ENCODE measurements around the gene CACNB2.

CACNB2 gene

GRCh38 chr10:18246967-18247366 is 106.7 kb downstream of the CACNB2 start:
- Histone ChIP-seq H3K9ac (ENCODE audit: low read depth, low read length) (no peak overlapping the region), H3K36me3 (ENCODE audit: insufficient read depth, low read length) (no peaks in the 10 kb centered on the region), H3K9me3 (ENCODE audit: control insufficient read depth, insufficient read depth, low read length) (0 out of 2 replicates have a peak, but pooled peaks cover 3% of the 10 kb centered on the region), H3K4me1 (ENCODE audit: insufficient read depth, low read length) (no peaks in the 10 kb centered on the region)

- Histone ChIP-seq H3K36me3 (ENCODE audit: insufficient read depth, low read length) (no peaks in the 10 kb centered on the region), H3K9me3 (ENCODE audit: control insufficient read depth, insufficient read depth, low read length) (no peaks in the 10 kb centered on the region), H3K4me1 (ENCODE audit: insufficient read depth, low read length) (no peaks in the 10 kb centered on the region), H3K9ac (ENCODE audit: low read depth, low read length) (no peak overlapping the region)
Observed at GRCh38 chr10:18252086-18252485, 111.9 kb downstream of the CACNB2 start.

DNA sequence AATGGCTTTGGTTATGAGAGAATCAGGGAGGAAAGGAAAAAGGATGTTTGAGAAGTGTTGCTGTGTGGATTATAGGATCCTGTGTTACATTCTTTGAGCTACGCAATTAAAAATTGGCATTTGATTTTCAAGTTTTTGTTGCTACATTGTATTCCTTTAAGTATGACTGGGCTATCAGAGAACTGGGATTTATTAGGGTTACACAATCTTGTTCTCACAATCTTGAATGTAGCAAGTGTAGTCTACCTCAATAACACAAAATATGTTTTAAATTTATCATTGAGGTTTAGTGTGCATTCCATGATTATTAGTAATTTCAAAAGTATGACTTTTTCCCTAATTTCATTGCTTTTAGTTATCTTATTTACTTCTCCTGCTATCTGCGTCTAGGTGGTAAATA is 113.9 kb downstream of the CACNB2 start:
- no peaks in the 10 kb centered on the region for H3K4me1 ChIP-seq (ENCODE audit: insufficient read depth, low read length)
- no peaks in the 10 kb centered on the region for H3K36me3 ChIP-seq (ENCODE audit: insufficient read depth, low read length)
- H3K9me3 ChIP-seq (ENCODE audit: control insufficient read depth, insufficient read depth, low read length) = no peaks in the 10 kb centered on the region
- H3K9ac ChIP-seq (ENCODE audit: low read depth, low read length) = no peak overlapping the region

GRCh38 chr10:18254692-18255091 is 114.5 kb downstream of the CACNB2 start:
- H3K9me3 ChIP-seq (ENCODE audit: control insufficient read depth, insufficient read depth, low read length) = no peaks in the 10 kb centered on the region
- no peak overlapping the region for H3K9ac ChIP-seq (ENCODE audit: low read depth, low read length)
- no peaks in the 10 kb centered on the region for H3K4me1 ChIP-seq (ENCODE audit: insufficient read depth, low read length)
- H3K36me3 ChIP-seq (ENCODE audit: insufficient read depth, low read length) = no peaks in the 10 kb centered on the region

DNA sequence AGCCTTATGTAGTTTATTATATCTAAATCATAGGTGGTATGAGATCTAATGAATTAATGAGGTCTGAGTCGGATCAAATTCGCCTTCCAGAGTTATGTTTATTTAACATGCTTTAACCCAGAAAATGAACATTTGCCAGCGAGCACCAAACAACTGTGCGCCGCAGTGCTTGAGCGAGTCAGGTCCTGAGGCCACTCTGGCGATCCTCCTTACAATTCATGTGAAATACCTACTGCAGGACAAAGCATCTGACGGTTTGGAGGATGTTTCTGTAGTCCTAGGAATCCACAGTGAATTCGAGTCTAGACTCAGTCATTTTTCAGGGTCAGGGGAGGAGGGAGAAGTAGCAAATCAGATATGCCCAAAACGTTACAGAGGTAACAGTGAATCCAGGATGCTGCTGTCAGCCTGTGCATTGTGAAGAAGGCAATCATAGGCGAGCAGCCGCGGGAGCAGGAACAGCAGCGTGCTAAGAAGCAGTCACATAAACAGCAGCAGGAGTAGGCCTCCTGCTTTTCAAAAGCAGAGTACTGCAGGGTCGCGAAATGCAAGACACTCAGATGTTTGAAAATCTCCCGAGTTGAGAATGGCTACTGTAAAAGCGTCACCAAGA is 120.2 kb downstream of the CACNB2 start:
- Histone ChIP-seq H3K9me3 (ENCODE audit: control insufficient read depth, insufficient read depth, low read length) (no peaks in the 10 kb centered on the region), H3K9ac (ENCODE audit: low read depth, low read length) (no peak overlapping the region), H3K4me1 (ENCODE audit: insufficient read depth, low read length) (peaks cover 13% of the 10 kb centered on the region), H3K36me3 (ENCODE audit: insufficient read depth, low read length) (no peaks in the 10 kb centered on the region)

- Histone ChIP-seq H3K4me1 (ENCODE audit: insufficient read depth, low read length) (peaks cover 13% of the 10 kb centered on the region), H3K9ac (ENCODE audit: low read depth, low read length) (no peak overlapping the region), H3K36me3 (ENCODE audit: insufficient read depth, low read length) (no peaks in the 10 kb centered on the region), H3K9me3 (ENCODE audit: control insufficient read depth, insufficient read depth, low read length) (no peaks in the 10 kb centered on the region)
Observed at GRCh38 chr10:18261063-18261610, 120.9 kb downstream of the CACNB2 start.

- H3K9ac ChIP-seq (ENCODE audit: low read depth, low read length) = no peak overlapping the region
- H3K4me1 ChIP-seq (ENCODE audit: insufficient read depth, low read length) = peaks cover 13% of the 10 kb centered on the region
- no peaks in the 10 kb centered on the region for H3K9me3 ChIP-seq (ENCODE audit: control insufficient read depth, insufficient read depth, low read length)
- no peaks in the 10 kb centered on the region for H3K36me3 ChIP-seq (ENCODE audit: insufficient read depth, low read length)
Observed at GRCh38 chr10:18261768-18262231, 121.6 kb downstream of the CACNB2 start.

DNA sequence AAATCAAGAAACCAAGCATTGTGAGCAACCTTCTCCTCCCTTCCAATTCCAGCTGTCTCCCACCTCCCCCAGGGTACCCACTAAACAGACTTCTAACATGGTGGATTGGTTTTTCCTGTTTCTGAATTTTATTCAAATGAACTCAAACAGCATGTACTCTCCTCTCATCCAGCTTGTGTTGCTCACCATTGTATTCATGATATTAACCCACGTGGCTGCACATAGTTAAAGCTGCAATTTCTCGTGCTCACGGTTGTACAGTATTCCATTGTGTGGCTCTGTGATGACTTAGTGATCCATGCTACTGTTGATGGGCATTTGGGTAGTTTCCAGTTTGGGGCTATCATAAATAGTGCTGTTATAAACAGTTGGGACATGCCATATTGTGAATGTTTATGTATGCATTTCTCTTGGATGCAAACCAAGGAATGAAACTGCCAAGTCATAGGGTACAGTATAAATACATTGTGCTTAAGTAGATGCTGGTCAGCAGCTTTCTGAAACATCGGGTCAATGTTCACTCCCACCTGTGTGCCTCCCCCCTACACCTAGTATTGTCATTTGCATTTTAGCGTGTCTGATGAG is 124.3 kb downstream of the CACNB2 start:
- Histone ChIP-seq H3K36me3 (ENCODE audit: insufficient read depth, low read length) (no peaks in the 10 kb centered on the region), H3K9me3 (ENCODE audit: control insufficient read depth, insufficient read depth, low read length) (no peaks in the 10 kb centered on the region), H3K9ac (ENCODE audit: low read depth, low read length) (no peak overlapping the region), H3K4me1 (ENCODE audit: insufficient read depth, low read length) (peaks cover 13% of the 10 kb centered on the region)

DNA sequence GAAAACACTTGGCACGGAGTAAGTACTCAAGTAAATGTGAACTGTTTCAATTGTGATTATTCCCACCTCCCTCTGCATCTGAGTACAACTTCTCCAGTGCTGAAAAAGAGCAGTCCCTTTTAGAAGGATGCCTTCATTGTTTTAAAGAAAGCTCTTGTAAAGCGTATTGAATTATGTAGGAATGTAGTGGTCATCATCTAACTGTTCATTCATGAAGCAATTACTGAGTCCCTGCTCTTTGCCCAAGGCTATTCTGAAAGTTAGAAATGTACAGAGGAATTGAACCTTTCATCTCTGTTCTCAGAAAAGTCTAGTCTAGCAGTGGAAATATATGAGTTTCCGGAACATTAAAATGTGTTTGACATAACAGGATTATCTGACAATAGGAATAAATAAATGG is 127.8 kb downstream of the CACNB2 start:
- no peaks in the 10 kb centered on the region for H3K36me3 ChIP-seq (ENCODE audit: insufficient read depth, low read length)
- no peak overlapping the region for H3K9ac ChIP-seq (ENCODE audit: low read depth, low read length)
- H3K4me1 ChIP-seq (ENCODE audit: insufficient read depth, low read length) = no peaks in the 10 kb centered on the region
- H3K9me3 ChIP-seq (ENCODE audit: control insufficient read depth, insufficient read depth, low read length) = no peaks in the 10 kb centered on the region

- Histone ChIP-seq H3K36me3 (ENCODE audit: insufficient read depth, low read length) (no peaks in the 10 kb centered on the region), H3K9ac (ENCODE audit: low read depth, low read length) (no peak overlapping the region), H3K4me1 (ENCODE audit: insufficient read depth, low read length) (no peaks in the 10 kb centered on the region), H3K9me3 (ENCODE audit: control insufficient read depth, insufficient read depth, low read length) (no peaks in the 10 kb centered on the region)
Observed at GRCh38 chr10:18271491-18271890, 131.3 kb downstream of the CACNB2 start.

DNA sequence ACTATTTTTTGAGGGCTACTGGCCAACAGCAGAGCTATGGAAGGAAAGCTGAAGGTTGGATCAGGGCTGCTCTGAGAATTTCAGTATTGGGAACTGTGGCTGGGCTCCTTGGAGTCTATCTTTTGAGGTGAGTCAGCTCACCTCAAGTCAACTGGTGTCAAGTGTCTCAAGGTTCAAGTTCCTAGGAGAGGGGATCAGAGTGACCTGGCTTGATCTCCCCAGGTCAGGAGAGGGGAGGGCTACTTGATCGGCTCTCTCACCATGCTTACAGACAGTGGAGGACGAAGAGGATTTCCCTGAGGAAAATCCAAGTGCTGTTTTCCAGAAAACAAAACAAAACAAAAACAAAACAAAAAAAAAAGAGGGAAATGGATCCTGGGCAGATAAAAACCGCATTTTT is 132.8 kb downstream of the CACNB2 start:
- H3K4me1 ChIP-seq (ENCODE audit: insufficient read depth, low read length) = no peaks in the 10 kb centered on the region
- no peaks in the 10 kb centered on the region for H3K36me3 ChIP-seq (ENCODE audit: insufficient read depth, low read length)
- no peak overlapping the region for H3K9ac ChIP-seq (ENCODE audit: low read depth, low read length)
- H3K9me3 ChIP-seq (ENCODE audit: control insufficient read depth, insufficient read depth, low read length) = no peaks in the 10 kb centered on the region

DNA sequence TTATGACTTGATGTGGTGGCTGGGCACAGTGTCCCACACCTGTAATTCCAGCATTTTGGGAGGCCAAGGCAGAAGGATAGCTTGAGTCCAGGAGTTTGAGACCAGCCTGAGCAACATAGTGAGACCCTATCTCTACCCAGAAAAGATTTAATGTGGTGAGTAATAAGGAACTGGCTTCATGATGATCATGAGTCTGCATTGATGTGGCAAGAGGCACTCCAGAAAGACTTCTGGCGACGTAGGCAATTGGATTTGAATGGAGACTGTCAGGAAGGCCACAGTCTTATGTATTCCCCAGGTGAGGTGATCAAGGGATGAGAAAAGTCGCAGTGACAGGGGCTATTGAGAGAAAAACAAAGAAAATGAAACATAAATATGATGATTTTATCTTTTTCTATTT is 138.0 kb downstream of the CACNB2 start:
- Histone ChIP-seq H3K9me3 (ENCODE audit: control insufficient read depth, insufficient read depth, low read length) (no peaks in the 10 kb centered on the region), H3K36me3 (ENCODE audit: insufficient read depth, low read length) (no peaks in the 10 kb centered on the region), H3K4me1 (ENCODE audit: insufficient read depth, low read length) (no peaks in the 10 kb centered on the region), H3K9ac (ENCODE audit: low read depth, low read length) (no peak overlapping the region)

DNA sequence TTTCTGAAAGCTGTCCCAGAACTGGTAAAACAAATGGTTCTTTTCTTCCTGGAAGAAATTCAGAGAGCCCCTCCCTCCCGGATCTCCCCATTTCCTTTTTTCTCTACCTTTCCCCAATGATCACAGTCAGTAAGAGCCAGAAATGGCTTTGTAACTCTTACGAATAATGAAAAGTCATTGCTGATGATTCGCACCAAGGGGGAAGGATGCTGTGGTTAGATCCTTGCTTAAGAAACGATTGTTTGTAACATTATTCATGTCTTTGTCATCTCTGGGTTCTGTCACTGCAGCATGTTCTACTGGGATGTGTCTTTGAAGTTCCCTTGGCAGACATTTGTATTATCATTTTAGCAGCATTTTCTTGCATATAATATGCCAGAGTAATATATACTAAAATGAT is 138.9 kb downstream of the CACNB2 start:
- Histone ChIP-seq H3K9me3 (ENCODE audit: control insufficient read depth, insufficient read depth, low read length) (no peaks in the 10 kb centered on the region), H3K9ac (ENCODE audit: low read depth, low read length) (no peak overlapping the region), H3K36me3 (ENCODE audit: insufficient read depth, low read length) (no peaks in the 10 kb centered on the region), H3K4me1 (ENCODE audit: insufficient read depth, low read length) (no peaks in the 10 kb centered on the region)

DNA sequence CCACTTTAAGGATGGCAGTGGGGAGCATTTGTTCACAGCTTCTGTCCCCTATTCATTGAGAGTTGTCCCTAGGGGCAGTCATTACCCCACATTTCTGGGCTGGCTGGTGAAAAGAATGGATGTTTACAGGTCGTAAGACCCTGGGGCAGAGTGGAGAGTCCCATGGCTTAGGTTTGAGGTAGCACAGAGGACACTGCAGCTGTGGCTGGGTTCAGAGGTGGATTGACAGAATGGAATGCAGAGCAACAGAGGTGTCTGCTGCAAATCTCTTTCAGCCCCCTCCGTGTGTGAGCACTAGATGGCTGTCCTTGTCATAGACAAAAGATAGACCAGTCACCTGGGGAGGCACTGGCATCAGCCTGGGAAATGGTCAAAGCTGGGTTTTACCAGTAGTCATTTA is 141.9 kb downstream of the CACNB2 start:
- no peaks in the 10 kb centered on the region for H3K36me3 ChIP-seq (ENCODE audit: insufficient read depth, low read length)
- H3K9ac ChIP-seq (ENCODE audit: low read depth, low read length) = no peak overlapping the region
- H3K4me1 ChIP-seq (ENCODE audit: insufficient read depth, low read length) = no peaks in the 10 kb centered on the region
- H3K9me3 ChIP-seq (ENCODE audit: control insufficient read depth, insufficient read depth, low read length) = no peaks in the 10 kb centered on the region

- H3K9me3 ChIP-seq (ENCODE audit: control insufficient read depth, insufficient read depth, low read length) = no peaks in the 10 kb centered on the region
- H3K4me1 ChIP-seq (ENCODE audit: insufficient read depth, low read length) = no peaks in the 10 kb centered on the region
- no peaks in the 10 kb centered on the region for H3K36me3 ChIP-seq (ENCODE audit: insufficient read depth, low read length)
- H3K9ac ChIP-seq (ENCODE audit: low read depth, low read length) = no peak overlapping the region
Observed at GRCh38 chr10:18290651-18291313, 150.6 kb downstream of the CACNB2 start.

Measured in ES-I3 (cell line).